GM10847 (cell line): ENCODE measurements around the gene GPR50.

Source experiments
- POLR2A ChIP-seq: IDR thresholded peaks from 2 replicates; pipeline ENCODE4 v1.6.1; 2011; ENCODE audit not compliant: insufficient read length; ENCODE audit errors: extremely low read depth

Gene GPR50

GRCh38 chrX:151176231-151176750 lies at the start of gene GPR50:
Gene GPR50, plus strand, starts transcription at chrX:151176584. Its CDS starts 138 bp downstream, at chrX:151176722.
- TF ChIP-seq POLR2A: no peak

GRCh38 chrX:151132531-151132930 lies 43.9 kb upstream of the GPR50 start:
- TF ChIP-seq POLR2A: no peak

DNA sequence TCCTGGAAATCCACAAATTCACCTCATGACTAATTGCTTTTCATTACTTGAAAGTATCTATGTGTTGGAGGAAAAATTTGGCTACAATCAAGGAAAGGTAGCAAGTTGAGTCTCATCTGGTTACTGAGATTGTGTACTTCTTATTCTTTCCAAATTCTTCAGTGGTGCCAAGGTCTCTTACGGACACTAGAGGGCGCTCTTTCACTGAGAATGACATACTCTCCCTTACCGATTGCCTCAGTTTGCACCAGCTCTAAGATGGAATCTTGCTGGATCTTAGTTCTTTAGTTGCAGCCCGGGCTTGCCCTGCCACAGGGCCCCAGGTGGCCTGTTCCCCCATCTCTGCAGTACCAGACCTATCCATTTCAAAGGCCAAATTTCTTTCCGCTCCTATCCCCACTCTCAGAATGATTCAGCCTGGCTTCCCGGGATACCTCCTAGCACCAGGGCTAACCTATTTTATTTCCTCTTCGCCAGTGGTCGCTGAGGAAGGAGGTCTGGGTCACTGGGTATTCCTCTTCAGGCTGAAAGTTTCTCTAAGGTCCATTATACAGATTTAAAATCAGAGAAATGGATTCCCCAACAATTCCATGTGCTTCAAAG lies 24.6 kb upstream of the GPR50 start:
- TF ChIP-seq POLR2A: no peak

- TF ChIP-seq POLR2A: no peak
Observed at GRCh38 chrX:151153086-151153485, 23.3 kb upstream of the GPR50 start.

- TF ChIP-seq POLR2A: no peak
Observed at GRCh38 chrX:151153667-151154066, 22.7 kb upstream of the GPR50 start.

GRCh38 chrX:151155234-151155633 lies 21.1 kb upstream of the GPR50 start:
- TF ChIP-seq POLR2A: no peak

GRCh38 chrX:151161690-151162089 lies 14.7 kb upstream of the GPR50 start:
- TF ChIP-seq POLR2A: no peak

GRCh38 chrX:151167791-151168345 lies 8.5 kb upstream of the GPR50 start:
- TF ChIP-seq POLR2A: no peak

GRCh38 chrX:151169783-151170182 lies 6.6 kb upstream of the GPR50 start:
- TF ChIP-seq POLR2A: no peak

- TF ChIP-seq POLR2A: no peak
Observed at GRCh38 chrX:151174581-151175282, 1.7 kb upstream of the GPR50 start.

DNA sequence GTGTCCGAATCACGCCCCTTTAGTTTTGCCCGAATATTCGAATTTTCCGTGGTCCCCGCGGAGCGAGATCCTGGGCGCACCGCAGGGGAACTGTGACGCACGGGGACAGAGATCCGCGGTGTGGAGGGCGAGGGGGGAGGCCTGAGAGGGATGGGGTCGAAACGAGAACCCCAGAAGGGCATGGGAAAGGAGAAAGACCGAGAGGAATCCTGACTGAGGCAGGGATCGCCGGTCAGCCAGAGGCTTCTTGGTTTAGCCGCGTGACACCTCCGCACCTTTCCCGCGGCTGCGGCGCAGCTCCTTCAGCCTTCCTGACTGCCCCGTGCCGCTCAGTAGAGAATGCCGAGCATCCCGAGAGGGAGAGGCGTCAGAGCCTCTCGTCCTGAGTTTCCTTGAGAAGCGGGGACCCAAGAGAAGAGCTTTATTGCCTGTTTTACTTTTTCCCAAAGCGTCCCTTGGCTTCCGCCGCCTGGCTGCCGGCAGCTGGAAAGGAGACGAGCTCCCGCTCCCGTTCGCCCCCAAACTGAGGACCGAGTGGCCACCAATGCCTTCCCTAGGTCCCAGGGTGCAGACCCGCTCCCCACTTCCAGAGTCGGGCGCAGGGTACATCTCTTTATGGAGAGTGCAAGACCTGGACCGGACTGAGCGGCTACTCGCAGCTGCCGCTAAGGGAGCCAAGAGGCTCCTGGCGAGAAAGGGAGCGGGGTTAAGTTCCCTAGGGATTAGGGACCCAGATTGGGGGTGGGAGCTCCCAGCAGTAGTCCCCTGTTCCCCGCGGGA lies 911 bp upstream of the GPR50 start:
- no peak for TF ChIP-seq POLR2A

- no peak for TF ChIP-seq POLR2A
Observed at GRCh38 chrX:151177141-151178027, 1.0 kb downstream of the GPR50 start.

DNA sequence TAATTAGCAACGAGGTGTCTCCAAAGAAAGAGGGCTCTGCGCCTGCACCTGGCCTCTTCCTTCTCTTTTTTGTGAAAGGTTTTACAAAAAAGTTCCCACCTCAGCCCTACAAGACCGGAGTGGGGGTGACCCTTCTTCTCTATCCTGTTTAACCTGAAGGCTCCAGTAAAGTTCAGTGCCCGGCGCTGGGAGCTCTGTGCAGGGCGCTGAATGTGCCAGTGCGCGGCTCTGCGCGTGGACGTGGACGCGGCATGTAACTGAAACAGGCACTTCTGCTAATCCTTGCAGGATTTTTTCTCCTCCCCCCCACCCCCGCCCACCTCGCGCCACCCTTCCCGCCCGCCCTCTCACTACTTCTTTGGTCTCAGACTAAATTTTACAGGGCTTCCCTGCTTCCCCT lies 2.4 kb downstream of the GPR50 start:
- TF ChIP-seq POLR2A: no peak

GRCh38 chrX:151180400-151180799 lies 4.0 kb downstream of the GPR50 start:
- TF ChIP-seq POLR2A: no peak

GRCh38 chrX:151181088-151181487 lies 4.7 kb downstream of the GPR50 start:
- no peak for TF ChIP-seq POLR2A
